Mammary epithelial cell (primary cell): Measurements from ENCODE around the gene ST3GAL6.

Experiments
- CTCF ChIP-seq, 2 donors: IDR thresholded peaks in 1 of 2; conservative IDR thresholded peaks in 1 of 2; 2 replicates each; pipeline ENCODE4 v1.5.1; 2011 to 2012; ENCODE audit warnings: inconsistent platforms in 2 of 2, low read length in 2 of 2, mild to moderate bottlenecking in 2 of 2, control low read depth in 1 of 2, low read depth in 1 of 2; ENCODE audit not compliant: insufficient read depth in 1 of 2; ENCODE audit errors: extremely low read depth in 1 of 2
- EZH2 ChIP-seq: IDR thresholded peaks from 2 replicates; pipeline ENCODE4 v1.6.1; 2012; ENCODE audit warnings: low read length, inconsistent platforms, borderline replicate concordance

DNA sequence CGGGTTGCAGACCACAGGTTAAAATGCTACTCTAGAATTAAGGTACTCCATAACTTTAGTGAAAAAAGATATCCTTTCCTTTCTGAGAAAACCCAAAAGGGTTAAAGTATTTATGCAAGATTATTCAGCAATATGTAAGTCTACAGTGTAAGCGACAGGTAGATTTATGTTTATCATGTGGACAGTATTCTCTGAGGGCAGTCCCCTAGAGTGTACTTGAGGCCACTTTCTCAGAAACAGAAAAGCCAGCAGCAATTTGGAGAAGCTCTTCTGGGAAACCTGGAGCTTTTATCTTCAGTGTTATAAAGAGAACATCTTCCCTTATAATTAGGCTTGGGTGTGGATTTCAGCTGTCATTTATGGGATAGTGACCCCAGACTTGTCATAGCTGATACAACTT, 8.9 kb downstream of the ST3GAL6 start:
- TF ChIP-seq CTCF (conservative IDR thresholded peaks at IDR 0.05 in 1 of 2, IDR thresholded peaks at IDR 0.05 in 1 of 2; ENCODE audit: extremely low read depth in 1 of 2, insufficient read depth in 1 of 2, low read depth in 1 of 2, low read length in 2 of 2) (no peak), EZH2 (no peak)
